Glomerular visceral epithelial cell (primary cell): ENCODE data around the gene PIK3R6.

ENCODE experiments used
- DNase-seq: peaks from one replicate; pipeline ENCODE4 v3.0.0-alpha.2; 2016; ENCODE audit errors: extremely low spot score

PIK3R6 gene, protein sequence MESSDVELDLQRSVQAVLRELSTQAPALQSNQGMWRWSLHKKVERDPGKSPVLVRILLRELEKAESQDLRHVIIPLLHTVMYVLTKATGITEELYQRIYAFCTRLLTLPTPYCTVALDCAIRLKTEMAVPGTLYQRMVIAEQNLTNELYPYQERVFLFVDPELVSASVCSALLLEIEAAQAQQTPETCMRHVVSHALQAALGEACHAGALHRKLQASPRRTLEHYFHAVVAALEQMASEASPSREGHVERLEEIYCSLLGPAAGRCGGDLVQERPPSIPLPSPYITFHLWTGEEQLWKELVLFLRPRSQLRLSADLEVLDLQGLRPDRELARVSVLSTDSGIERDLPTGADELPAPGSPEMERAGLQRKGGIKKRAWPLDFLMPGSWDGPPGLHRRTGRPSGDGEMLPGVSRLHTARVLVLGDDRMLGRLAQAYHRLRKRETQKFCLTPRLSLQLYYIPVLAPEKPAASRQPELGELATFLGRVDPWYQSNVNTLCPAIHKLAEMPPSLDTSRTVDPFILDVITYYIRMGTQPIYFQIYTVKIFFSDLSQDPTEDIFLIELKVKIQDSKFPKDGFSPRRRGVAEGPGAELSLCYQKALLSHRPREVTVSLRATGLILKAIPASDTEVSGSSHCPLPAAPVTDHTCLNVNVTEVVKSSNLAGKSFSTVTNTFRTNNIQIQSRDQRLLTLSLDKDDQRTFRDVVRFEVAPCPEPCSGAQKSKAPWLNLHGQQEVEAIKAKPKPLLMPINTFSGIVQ

DNA sequence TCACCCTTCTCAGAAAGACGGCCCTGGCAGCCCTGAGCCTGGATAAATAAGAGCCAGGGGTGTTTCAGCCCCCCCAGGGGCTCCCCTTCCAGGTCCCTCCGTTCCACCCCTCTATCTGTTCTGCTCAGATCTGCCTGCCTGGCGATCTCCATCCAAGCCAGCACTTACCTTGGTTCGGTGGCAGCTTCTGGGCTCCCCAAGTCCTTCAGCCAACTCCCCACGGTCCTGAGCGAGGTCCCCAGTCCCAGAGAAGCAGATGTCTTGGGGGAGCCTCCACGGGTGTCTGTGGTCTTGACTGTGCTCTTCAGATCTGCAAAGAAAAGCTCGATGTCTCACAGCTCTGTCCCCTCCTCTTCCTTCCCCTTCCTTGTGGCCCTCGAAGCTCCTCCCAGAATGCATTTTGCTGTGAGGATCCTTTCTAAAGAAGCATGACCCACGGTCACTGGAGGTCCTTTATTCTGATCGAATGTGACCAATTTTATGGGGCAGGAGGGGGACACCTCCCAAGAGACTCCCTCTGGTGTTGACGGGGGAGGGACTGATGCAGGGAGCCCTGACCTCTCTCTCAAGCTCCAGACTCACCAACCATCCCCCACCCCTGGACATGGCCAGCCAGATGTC lies at the start of gene PIK3R6:
TSS of gene PIK3R6 (minus strand) at position 314 of the 621 bp plus-strand sequence. CDS start 17,880 bp downstream, outside the sequence.
- no peak for DNase-seq

DNA sequence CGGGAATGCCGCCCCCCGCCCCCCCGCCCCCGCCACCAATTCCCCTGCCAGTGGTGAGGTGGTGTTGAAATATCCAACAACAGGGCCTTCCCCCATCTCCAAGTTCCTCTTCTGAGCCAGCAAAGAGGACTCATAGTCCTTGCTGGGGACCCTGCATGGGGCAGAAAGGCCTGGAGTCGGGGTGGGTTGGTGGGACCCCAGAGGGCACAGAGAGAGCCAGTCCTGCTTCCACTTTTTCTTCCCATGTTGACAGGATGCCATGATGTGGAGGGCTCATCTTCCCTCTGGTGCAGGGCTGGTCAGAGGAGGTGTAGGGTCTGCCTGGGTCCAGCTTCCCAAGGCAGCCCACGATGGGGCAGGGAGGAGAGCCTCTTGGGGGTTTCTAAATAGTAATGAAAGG lies 49.0 kb upstream of the PIK3R6 start:
- DNase-seq, result no peak

DNA sequence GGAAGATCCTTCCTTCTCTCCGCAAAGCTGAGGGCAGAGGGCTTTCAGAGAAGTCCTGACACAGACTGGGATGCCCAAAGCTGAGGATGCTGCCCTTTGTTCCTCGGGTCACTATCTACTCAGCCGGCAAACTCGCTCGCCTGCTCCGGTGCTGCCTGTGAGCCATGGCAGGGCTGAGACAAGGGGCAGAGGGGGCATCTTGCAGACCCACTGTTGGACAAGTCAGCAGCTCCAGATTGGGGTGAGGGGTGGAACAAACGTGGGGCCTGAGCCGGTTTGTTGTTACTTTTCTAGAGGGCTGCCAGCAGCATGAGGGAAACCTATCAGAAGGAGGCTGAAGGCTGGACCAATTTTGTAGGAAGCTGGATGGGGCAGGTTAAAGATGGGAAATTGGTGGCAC lies 47.1 kb upstream of the PIK3R6 start:
- no peak for DNase-seq

DNA sequence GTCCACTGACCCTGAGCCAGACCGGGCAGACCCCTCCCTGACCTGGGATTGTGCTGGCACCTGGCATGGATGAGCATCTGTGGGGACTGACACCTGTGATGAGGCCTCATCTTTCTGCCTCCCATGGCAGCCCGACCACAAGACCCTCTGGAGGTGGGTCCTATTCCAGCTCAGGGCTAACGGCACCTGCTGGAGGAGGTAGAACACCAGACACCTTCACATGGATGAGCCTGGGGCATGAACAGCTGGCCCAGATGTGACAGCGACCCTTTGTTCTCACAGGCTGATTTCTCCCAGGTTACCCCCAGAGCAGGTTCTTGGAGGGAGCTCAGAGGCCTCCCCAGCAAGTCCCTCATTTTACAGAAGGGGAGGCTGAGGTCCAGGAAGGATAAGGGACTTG lies 46.4 kb upstream of the PIK3R6 start:
- DNase-seq, result no peak

DNA sequence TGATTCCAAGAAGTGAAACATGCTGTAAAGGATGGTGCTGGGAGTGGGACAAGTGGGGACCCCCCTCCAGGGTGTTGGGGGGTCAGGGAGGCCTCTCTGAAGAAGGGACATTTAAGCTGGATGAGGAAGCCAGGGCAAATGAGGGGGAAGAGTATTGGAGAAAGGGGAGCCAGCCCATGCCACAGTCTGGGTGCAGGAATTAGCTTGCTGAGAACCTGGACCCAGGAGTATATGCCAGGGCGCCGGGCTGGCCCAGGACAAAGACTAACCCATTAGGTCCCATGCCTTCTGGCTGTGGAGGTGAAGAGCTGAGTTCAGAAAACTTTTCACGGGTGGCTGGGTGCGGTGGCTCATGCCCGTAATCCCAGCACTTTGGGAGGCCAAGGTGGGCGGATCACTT lies 45.6 kb upstream of the PIK3R6 start:
- DNase-seq, result no peak

DNA sequence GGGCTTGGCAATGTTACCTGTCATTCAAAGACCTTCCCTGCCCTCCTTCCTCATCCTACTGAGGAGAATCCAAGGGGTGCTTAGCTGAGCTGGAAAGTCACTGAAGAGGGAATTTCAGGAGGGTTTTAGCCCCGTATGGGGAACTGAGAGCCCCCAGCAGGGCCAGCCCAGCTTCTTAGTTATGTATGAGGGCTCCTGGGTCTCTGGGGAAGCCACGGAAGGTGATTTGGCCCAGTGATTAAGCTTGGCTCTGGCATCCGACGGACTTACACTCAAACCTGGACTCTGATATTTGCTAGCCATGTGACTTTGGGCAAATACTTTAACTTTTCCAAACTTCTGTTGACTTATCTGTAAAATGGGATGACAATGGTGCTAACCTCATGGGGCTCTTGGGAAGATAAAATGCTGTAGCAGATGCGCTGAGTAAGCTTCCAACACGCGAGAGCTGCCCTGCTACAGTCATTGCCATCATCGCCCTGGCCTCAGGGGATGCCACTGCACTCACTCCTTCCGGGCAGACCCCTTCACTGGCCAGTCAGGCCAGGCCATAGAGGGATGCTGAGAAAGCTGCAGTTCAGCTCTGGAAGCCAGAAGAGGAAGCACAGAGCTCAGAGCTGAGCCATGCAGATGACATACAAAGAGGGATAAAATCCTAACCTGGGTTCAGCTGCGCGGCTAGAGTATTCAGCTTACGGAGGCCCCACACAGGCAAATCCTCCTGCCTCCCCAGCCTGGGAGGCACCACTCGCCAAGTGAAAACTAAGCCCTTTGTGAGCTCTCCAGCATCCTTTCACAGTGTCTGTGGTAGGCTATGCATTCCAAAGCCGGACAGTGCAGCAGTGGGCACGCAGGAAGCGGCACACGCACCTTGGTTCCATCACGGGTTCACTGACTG lies 44.9 kb upstream of the PIK3R6 start:
- no peak for DNase-seq

DNA sequence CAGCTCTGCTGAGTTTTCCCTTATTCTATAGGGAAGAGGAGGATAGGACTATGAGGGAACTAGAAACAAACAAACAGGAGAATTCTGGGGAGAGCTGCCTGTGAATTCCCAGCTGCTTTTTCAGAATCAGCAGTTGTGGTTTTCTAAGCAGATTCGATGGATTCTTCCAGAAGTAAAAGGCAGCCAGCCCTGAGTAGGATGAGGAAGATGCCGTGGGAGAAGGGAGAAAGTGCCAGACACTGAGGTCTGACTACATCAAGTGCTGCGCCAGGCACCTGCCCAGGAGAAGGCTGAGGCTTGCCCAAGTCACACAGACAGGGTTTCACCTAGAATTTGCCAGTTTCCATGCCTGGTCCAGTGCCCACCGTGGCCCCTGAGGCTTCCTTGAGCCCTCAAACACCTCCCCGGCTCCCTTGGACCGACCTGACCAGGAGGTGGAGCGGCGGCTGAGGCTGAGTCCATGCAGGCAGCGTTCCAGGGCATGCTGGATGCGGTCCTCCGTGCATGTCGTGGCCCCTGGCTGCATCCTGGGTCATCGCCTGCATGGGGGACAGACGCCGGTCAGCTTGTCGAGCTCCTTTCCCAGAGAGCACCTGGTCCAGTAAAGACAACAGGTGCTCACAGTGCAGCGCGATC lies 43.6 kb upstream of the PIK3R6 start:
- no peak for DNase-seq

DNA sequence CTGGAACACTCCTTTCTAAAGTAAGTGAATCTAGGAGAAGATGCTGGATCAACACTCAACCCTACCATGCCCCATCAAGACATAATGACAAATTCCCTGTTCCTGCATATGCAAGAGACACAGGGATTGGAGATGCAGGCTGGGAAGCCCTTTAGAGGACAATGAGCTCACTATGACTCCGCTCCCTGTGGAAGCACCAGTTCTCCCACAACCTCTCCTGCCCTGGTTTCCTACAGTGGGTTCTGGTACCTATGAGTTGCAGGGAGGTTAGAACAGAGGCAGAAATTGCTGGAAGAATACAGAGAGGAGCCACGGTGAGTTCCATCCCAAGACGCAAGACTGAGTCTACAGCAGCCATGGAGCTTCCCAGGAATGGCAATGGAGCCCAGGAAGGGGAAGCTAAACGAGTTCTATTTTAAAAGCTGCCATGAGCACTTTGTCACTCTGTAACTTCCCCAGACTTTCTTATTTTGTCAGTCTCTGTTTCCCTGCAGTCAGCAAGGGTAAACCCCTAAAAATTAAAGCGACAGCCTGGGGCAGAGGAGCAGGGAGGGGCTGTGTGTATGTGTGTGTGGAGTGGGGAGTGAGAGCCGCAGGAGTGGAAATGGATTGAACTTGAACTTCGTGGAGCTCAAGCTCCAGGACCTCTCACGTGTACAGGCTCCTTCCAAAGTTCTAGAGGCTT lies 42.3 kb upstream of the PIK3R6 start:
- DNase-seq, result no peak

DNA sequence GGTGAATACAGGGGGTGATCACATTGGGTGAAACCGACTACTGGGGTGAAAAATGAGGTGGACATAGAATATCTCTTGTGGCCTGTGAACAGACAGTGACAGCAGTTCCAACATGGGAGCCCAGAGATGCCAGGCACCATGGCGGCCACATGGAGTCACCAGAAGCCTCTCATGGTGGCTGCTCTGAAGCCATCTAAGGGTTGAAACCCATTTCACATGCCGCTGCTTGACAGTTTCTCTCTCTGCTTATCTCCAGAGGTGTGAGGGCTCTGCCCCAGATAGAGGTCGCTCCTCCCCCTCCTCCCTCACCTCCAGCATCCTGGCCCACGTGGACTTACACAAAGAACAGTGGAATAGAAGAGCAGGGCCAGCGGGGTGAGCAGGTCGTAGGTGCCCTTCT lies 37.9 kb upstream of the PIK3R6 start:
- no peak for DNase-seq

DNA sequence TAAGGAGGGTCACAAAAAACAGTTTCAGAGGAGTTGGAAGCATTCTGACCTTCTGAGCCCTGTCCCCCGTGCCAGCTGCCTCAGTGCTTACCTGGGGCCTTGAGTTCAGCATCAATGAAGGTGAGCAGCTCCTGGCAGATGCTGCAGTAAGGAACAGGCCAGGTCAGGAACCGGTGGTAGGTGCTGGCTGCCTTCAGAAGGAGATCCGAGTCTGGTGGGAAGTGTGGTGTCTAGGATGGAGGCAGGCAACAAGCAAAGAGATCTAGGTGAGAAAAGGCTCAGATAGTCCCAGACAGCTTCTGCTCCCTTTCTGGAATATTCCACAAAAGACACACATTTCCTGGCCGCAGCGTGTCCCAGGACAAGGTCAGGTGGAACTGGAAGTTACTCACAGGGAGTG lies 37.2 kb upstream of the PIK3R6 start:
- DNase-seq, result no peak

DNA sequence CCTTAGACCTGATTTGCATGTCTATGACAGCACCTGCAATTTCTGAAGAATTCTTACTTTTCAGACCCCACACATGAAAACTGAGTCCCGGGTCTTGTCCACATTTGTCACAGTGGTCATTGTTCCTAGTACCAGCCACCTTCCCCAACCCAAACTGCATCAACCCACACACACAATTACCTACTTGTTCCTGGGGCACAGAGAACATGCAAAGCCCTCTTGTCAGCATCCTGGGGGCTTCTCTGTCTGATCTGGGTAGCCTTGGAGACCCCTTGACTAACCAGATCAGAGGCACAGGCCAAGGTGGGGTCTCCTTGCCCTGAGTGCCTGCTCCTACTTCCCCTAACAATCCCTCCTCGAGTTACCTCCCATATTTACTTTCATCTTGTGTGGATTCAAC lies 36.7 kb upstream of the PIK3R6 start:
- DNase-seq, result no peak

DNA sequence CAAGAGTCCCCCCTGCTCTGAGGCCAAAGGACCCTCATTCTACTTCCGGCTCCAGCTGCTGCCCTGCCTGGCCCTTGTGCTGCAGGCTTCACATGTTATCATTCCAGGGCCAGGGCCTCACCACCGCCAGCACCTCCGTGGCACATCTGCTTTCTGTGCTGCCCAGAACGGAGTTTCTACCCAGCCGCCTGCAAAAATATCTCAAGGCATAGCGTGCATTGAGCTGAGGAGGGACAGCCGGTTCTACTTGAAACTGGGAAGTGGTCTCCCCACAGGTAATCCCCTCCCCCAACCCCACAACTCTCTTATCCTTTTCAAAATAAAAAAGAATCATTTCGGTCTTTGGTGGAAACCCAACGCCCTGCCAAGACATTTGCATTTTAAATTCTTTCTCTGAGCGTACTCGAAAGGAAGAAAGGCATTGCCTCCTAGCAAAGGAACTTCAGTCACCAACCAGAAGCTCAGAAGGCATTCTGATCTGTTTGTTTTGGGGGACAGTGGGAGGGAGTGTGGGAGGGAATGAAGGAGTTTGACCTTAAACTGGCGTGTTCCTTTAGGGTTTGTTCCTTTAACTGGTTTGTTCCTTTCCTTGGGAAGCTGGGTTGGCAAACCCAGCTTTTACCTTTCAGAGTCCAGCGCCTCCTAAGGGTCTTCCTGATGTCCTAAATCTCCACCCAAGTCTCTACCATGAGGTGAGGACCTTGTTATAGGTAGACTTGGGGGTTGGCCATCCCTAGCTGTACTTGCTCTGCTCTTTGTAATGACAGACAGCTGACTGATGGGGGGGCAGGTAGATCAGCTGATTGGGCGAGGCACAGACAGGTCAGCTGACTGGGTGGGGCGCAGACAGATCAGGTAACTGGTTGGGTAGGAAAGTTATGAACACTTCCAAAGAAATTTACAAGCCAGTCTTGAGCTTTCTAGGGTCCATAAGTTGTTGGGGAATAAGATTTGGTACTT lies 33.4 kb upstream of the PIK3R6 start:
- DNase-seq, result no peak

DNA sequence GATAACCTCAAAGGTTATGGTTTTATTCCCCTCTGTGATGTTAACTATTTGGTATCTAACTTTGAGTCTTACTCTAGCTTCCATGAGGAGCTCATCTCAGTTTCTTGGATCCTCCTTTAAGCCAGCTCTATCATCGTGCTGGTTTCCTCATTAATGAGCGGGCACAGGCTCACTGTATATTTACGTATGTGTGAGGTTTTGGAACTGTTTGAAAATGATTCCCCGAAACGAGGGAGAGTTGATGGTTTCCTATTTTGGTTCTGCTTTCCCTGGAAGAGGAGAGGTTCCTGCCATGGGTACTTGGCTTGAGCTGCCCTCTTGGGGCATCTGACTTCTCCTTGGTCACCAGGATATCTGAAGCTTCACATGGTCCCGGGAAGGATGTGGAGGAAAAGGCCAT lies 32.7 kb upstream of the PIK3R6 start:
- no peak for DNase-seq

DNA sequence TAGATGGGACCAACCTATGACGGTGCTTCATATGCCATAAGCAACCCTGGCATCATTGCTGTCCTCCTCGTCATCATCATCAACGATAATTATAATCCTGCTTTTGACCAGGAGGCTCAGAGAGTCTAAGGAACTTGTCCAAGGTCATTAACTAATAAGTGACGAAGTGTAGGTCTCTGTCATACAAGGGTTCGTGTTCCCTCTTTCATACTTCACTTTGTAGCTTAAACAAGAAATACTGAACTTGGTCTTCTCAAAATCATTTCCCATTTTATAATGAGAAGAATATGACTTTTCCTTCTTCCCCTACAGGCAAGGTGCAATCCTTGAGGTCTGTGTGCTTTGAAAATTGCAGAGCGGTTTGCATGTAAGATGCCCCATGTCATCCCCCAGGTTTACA lies 31.2 kb upstream of the PIK3R6 start:
- DNase-seq, result no peak

DNA sequence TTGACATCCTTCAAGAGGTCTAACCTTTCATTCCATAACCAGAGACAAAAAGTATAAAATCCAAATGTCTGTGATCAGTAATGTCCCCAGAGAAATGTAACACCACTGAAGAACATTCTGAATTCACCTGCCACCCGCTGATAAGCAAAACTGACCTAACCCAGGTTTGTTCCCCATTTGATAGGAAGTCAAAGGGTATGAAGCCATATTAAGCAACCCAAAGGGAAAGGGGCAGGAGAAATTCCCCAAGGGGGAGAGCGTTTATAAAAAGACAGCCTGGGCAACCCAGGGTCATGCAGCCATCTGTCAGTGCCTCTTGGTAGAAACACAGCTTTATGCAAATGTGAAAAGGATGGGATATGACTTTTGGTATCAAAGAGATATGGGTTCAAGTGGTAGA lies 30.7 kb upstream of the PIK3R6 start:
- DNase-seq, result no peak

DNA sequence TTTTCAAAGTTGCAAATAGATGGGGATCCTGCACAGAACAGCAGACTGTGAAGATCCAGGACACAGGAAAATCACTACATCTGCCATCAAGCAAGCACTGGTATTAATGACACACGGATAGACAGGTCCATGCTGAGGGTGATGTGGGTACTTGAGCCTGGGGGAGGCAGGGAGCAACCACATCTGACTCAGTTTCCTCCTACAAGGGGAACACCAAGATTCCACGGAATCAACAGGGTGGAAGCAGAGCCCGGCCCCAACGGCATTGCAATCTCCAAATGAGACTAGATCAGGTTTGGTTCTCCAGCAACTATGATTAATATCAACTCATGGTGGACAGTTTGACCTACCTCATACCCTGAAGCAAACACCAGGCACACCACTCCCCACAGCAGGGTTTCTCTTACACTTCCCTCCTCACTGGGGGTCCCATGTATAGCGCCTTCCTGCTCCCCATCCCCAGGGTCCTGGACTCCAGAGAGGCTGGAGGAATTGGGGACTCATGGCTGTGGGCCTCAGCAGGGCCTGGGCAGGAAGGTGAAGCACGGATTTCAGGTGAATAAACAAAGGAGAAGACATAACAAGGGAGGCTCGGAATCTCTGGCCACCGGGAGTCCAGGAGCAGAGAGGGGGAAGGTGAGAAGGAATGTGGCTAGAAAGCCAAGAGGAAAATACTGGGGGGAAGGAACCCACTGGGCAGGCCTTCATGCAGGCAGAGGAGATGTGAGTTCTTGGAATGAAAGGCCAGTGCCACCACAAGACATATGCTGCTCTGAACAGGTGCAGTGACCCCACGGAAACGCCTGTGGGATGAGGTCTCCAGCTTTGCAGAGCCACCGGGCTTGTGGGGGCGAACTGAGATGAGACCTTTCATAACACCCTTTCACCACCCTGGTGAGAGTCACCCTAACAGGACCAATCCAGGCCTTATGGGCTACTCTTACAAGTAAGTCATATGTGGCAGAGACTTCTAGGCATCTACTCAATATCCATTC lies 29.5 kb upstream of the PIK3R6 start:
- no peak for DNase-seq

DNA sequence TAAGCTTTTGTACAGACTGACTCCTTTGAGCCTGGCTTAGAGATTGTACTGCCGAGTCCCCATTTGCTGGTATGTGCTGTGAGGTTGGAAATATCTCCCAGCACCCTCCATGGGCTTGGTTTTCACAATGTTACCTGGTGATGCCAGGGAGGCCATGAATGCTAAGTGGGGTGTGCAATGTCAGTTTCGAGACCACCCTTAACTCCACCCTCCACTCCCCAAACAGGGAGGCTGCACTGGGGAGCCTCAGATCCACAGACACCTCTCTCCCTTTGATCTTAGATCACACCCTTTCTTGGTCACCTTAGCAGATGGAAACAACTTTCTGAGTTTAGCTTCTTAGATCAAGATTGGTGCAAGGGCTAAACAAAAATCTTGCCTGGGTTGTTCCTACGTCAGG lies 28.6 kb upstream of the PIK3R6 start:
- DNase-seq, result no peak
